NCI-H1105 treated with DMSO at 0.1 percent for 48 hours (cell line): ENCODE measurements around the gene GGCX.
"Not testable (repeated sequence)": the region's sequence is repeated elsewhere in the genome, so short reads cannot be mapped to it uniquely, and the experiment has no call there.

ENCODE experiments used
- DNase-seq: peaks from one replicate; lab custom pipeline; 2025; lab: John Stamatoyannopoulos, UW

Gene GGCX

GRCh38 chr2:85561280-85562212 lies at the start of gene GGCX:
TSS of gene GGCX (minus strand) at chr2:85561493. CDS start at chr2:85561428, 65 bp downstream.
- DNase-seq: peak; percentile 95

GRCh38 chr2:85607268-85608215 lies 46.2 kb upstream of the GGCX start:
- DNase-seq: no peak

GRCh38 chr2:85606116-85606455 lies 44.8 kb upstream of the GGCX start:
- DNase-seq: no peak

DNA sequence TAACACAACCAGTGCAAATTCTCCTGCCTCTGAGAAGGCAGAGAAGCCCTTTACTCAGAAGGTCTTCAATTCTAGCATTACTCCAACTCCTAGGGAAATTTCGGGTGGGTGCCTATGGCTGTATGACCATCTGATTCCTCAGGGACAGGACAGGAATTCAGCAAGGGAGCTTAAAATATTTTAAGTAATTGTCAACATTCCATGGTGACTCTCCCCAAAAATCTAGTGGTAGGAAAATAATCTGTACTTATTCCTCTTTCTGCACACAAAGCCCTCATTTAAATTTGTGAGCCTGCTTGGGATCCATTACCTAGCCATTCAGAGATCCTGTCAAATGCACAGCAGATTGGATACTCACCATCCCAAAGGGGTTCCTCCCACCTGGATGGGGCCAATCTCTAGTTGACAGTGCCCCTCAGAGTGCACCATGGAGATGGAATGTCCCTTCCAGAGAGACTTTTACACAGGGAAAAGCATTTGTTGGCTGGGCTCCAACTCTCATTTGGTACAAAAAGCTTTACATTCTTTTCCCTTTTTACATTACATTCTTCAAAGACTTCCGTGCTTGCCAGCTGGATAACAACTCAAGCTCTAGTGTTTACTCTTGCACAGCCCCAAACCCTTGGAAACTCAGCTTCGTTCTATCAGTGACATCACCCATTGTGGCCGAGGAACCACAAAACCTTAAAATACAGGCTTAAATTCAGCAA lies 44.3 kb upstream of the GGCX start:
- peak; percentile 40 for DNase-seq

DNA sequence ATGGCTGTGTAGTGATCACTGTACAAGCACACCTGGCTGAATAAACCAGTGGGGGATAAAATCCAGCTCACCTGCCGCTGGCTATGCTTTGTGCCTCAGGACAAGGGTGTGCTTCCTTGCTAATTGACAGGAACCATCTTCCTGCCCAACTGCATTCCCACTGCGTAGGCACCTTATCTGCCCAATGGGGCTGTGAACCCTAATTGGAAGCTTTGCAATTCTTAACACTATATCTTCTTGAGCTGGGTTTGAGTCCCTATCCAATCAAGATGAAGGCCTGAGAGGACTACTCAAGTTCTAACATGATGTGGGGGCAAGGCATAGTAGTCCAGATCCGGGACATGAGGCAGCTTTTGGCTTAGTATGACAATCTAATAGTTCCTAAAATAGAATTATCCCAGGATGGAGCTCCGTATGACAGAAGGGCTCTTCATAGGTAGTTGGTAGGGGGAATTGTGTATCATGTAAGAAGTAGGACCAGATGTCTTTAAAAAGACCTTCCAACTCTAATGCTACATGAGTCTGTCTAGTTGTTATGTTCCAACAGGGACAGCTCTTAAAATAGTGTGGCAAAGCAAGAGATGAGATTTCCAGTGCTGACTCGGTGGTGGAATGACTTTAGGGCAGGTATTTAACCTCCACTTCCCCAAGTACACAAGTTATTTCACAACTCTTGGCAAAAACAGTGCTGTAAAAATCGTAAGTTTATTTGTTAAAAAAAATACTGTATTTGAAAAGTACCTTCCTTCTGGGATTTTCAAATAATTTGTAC lies 43.5 kb upstream of the GGCX start:
- no peak for DNase-seq

DNA sequence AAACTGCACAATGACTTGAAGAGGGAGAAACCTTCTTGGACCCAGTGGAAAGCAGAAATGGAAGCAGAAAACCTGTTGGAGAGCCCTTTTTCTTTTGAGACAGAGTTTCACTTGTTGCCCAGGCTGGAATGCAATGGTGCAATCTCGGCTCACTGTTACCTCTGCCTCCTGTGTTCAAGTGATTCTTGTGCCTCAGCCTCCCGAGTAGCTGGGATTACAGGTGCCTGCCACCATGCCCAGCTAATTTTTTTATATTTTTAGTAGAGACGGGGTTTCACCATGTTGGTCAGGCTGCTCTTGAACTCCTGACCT lies 42.8 kb upstream of the GGCX start:
- not testable (repeated sequence) for DNase-seq

DNA sequence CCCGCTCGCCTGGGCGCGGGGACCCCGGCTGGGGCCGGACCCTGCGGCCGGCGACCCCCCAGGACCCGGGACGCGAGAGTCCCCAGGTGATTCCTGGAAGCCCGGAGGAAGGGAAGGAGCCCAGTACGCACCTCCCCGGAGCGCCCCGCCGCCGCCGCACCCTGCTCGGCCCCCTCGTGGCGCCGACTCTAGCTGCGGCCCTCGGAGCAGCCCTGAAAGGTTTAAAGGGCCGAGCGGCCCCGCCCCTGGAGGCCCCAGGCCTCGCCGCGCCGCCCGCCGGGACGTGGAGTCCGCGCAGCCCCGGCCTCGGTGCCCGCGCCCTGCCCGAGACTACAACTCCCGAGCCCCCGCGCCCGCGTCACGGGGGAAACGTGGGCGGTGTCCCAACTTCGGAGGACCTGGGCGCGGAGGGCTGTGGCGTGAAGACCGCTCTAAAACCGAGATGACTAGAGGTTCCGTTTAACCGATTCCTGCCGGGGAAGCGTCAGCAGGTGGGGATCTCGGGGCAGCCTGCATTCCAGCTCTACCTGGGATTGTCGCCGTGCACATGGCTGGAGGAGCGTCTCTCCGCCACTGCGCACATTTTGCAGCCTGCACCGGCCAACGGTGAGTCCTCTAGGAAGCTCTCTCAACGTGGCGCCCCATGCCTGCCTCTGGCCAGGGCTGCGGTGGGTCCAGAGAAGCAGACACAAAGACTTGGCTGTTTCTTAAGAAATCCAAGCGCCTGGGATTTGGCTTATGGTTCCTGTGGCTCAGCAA lies 41.4 kb upstream of the GGCX start, which contains the start of gene TMEM150A:
Gene TMEM150A, minus strand, starts transcription at position 223 of the 759 bp plus-strand sequence. CDS start 750 bp downstream, outside the sequence.
- DNase-seq: peak; percentile 83

GRCh38 chr2:85601771-85602475 lies 40.6 kb upstream of the GGCX start:
- DNase-seq: no peak

- DNase-seq: no peak
These were observed 39.9 kb upstream of the GGCX start for GRCh38 chr2:85600951-85601770.

- DNase-seq: no peak
These were observed 38.9 kb upstream of the GGCX start for GRCh38 chr2:85600235-85600575.

DNA sequence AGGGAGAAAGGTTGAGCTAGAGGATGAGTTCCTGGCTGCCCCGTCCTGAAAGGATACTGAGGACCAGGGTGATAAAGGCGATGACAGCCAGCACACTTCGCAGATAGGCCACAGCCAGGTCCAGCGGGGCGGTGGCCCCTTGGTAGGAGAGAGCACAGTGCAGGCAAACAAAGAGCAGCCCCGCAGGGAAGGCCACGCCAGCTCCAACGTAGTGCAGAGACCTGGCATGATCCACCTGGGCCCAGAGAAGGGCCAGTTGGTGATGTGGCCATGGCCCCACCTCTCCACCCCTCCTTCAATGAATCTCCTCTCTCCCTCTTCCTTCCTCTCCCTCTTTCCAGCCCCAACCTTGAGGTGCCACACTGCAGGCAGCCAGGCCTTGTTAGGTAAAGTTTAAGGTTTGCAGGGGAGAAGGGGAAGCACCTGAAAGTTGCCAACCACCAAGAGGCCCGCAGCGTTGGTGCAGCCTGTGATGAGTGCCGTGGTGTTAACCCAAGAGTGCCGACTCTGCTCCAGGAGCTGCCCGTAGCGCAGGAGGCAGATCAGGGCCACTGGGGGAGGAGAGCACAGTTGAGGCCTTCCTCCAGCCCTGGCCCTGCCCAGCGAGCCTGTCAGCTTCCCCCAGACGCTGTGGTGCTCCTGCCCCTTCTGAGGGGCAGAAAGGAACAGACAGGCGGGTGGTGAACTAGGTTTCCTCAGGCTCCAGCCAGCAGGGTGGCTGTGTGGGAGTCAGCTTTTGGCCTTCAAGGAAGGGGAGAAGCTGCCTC lies 38.4 kb upstream of the GGCX start:
- no peak for DNase-seq

GRCh38 chr2:85598594-85599340 lies 37.5 kb upstream of the GGCX start:
- no peak for DNase-seq

DNA sequence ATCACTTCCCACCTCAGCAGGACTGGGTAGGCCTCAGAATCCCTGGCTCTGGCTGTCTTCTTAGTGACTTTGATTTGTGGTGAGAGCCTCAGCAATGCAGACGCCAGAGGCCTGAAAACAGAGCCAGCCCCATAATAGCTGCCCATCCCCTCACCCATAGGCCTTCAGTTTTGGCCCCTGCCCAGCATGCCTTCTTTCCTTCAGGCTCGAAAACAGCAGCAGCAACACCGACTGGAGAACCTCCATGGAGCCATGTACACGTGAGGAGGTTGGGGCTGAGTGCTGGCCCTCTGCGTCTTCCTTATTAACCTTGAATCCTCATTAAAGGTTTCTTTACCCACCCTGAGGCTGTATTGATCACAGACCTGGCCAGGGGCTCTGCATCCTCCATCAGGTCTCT lies 35.9 kb upstream of the GGCX start:
- no peak for DNase-seq

- DNase-seq: no peak
These were observed 35.3 kb upstream of the GGCX start for GRCh38 chr2:85596486-85597143.

- DNase-seq: no peak
These were observed 34.7 kb upstream of the GGCX start for GRCh38 chr2:85596026-85596333.

- DNase-seq: peak; percentile 97
These were observed 34.2 kb upstream of the GGCX start, which contains the start of gene RNF181 for GRCh38 chr2:85595301-85596025. TSS of gene RNF181 (plus strand) at chr2:85595745. CDS start at chr2:85595764, 19 bp downstream.
